Activated CD8-positive, alpha-beta T cell treated with anti-CD3 and anti-CD28 coated beads for 36 hours (primary cell): ENCODE data around the gene MPO. TPM values are rescaled to one million over a fixed set of nuclear protein-coding genes. Genes with fewer than 3 reads are reported as not detected.

Source experiments
- ATAC-seq: fragments of 200-7000 bp; cut with Tn5 transposase; one replicate; pipeline ENCODE4 v1.10.0; 2021; ENCODE audit warnings: mild to moderate bottlenecking, moderate library complexity
- CTCF ChIA-PET: fragments of 350-600 bp; sonication (Branson Sonifier 250); formaldehyde crosslinking; loops from one replicate; lab custom pipeline; 2021; ENCODE audit warnings: antibody characterized with exemption; lab: Charles Lee
- POLR2A ChIA-PET: fragments of 350-600 bp; sonication (Branson Sonifier 250); formaldehyde crosslinking; loops from one replicate; lab custom pipeline; 2021; ENCODE audit warnings: antibody characterized with exemption; lab: Charles Lee
- DNase-seq: peaks from one replicate; pipeline ENCODE4 v3.0.0-alpha.2; 2020
- H3K27ac Mint-ChIP-seq: one replicate; pipeline ENCODE4 v1.8.0; 2021; ENCODE audit warnings: mild to moderate bottlenecking, mixed read lengths
- H3K27me3 Mint-ChIP-seq: one replicate; pipeline ENCODE4 v1.8.0; 2021; ENCODE audit warnings: mixed read lengths
- H3K36me3 Mint-ChIP-seq: one replicate; pipeline ENCODE4 v1.8.0; 2021; ENCODE audit warnings: low read depth, mixed read lengths
- H3K4me1 Mint-ChIP-seq: one replicate; pipeline ENCODE4 v1.8.0; 2021; ENCODE audit warnings: low read depth, mixed read lengths
- H3K4me3 Mint-ChIP-seq: one replicate; pipeline ENCODE4 v1.8.0; 2021; ENCODE audit warnings: mild to moderate bottlenecking, moderate library complexity, mixed read lengths
- H3K9me3 Mint-ChIP-seq: one replicate; pipeline ENCODE4 v1.8.0; 2021; ENCODE audit warnings: mixed read lengths
- intact Hi-C: fragments of 100-400 bp; cut with micrococcal nuclease; formaldehyde crosslinking; loops from one replicate; pipeline ENCODE4 v1.10.0; 2022
- total RNA-seq, 2 experiments: library from RNA; stranded (reverse); gene quantifications; one replicate each; pipeline ENCODE4 v1.2.3, GENCODE V29; 2021
- TF ChIP-seq, protein P1 (sequence below): fragments of 200-600 bp; IDR thresholded peaks from one replicate; pipeline ENCODE4 v1.8.0; 2022; ENCODE audit warnings: antibody characterized with exemption, mild to moderate bottlenecking

MPO gene
- total RNA-seq, 2 experiments from 2014 or later: not detected

DNA sequence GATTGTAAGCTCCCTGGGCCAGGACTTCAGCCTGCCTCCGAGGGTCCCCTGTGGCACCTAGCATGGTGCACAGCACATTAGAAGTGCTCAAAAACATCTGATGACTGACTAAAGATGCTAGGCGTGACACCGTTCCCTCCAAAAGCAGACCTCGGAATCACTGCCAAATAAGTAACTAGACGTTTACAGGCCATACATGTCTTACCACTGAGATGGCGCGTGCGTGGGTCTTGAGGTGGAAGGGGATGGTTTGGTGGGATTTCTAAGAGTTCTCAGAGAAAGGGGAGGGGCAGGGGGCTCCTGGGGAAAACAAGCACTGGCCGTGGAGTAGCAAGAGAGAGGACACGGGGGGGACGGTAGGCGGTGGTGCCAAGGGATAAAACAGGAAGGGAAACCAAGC, 12.4 kb downstream of the MPO start:
- Mint-ChIP-seq H3K4me3 (no peak overlapping the region), H3K27ac (no peak overlapping the region), H3K9me3 (no peaks in the 10 kb centered on the region), H3K27me3 (peaks cover 19% of the 10 kb centered on the region), H3K4me1 (no peaks in the 10 kb centered on the region), H3K36me3 (no peaks in the 10 kb centered on the region)
- CTCF ChIA-PET: no interaction called here
- ATAC-seq (no peak), DNase-seq (no peak)
- POLR2A ChIA-PET: no interaction called here
- intact Hi-C loops: no loop called here
- TF ChIP-seq, protein P1, sequence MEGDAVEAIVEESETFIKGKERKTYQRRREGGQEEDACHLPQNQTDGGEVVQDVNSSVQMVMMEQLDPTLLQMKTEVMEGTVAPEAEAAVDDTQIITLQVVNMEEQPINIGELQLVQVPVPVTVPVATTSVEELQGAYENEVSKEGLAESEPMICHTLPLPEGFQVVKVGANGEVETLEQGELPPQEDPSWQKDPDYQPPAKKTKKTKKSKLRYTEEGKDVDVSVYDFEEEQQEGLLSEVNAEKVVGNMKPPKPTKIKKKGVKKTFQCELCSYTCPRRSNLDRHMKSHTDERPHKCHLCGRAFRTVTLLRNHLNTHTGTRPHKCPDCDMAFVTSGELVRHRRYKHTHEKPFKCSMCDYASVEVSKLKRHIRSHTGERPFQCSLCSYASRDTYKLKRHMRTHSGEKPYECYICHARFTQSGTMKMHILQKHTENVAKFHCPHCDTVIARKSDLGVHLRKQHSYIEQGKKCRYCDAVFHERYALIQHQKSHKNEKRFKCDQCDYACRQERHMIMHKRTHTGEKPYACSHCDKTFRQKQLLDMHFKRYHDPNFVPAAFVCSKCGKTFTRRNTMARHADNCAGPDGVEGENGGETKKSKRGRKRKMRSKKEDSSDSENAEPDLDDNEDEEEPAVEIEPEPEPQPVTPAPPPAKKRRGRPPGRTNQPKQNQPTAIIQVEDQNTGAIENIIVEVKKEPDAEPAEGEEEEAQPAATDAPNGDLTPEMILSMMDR: no peak

DNA sequence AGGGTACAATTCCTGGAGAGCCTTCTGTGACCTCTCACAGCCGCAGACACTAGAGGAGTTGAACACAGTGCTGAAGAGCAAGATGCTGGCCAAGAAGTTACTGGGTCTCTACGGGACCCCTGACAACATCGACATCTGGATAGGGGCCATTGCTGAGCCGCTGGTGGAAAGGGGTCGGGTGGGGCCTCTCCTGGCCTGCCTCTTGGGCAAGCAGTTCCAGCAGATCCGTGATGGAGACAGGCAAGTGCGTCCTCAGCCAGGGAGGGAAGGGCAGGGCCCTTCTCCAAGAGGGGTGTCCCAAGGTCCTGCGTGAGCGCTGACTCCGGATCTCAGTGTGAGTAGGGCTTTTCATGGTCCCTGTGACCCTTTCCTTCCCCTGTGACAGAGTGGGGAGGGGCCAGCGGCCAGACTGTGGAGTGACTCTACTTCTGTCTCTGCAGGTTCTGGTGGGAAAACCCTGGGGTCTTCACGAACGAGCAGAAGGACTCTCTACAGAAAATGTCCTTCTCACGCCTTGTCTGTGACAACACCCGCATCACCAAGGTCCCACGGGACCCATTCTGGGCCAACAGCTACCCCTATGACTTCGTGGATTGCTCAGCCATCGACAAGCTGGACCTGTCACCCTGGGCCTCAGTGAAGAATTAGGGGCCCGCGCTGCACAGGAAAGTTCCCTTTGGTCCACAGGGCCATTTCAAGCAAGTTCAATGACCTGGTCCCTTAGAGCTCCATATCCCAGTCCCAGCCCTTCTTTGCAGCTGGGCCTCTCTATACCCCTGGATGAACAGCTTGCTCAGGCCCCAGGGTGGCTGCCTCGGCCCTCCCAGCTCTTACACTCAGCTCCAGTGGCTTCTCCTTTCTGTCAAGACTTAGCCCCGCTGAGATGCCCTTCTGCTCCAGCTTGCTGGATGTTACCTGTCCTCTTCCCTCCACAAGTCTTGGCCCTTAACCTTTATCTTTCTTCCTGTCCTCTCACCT, 13.1 kb downstream of the MPO start:
- ChIA-PET POLR2A (no interaction called here), CTCF (no interaction called here)
- H3K4me3 Mint-ChIP-seq: no peak overlapping the region
- TF ChIP-seq, protein P1: no peak
- no peak for ATAC-seq
- H3K36me3 Mint-ChIP-seq: no peaks in the 10 kb centered on the region
- intact Hi-C loops: no loop called here
- no peaks in the 10 kb centered on the region for H3K9me3 Mint-ChIP-seq
- H3K27me3 Mint-ChIP-seq: peaks cover 24% of the 10 kb centered on the region
- DNase-seq: no peak
- H3K4me1 Mint-ChIP-seq: no peaks in the 10 kb centered on the region
- H3K27ac Mint-ChIP-seq: no peak overlapping the region

DNA sequence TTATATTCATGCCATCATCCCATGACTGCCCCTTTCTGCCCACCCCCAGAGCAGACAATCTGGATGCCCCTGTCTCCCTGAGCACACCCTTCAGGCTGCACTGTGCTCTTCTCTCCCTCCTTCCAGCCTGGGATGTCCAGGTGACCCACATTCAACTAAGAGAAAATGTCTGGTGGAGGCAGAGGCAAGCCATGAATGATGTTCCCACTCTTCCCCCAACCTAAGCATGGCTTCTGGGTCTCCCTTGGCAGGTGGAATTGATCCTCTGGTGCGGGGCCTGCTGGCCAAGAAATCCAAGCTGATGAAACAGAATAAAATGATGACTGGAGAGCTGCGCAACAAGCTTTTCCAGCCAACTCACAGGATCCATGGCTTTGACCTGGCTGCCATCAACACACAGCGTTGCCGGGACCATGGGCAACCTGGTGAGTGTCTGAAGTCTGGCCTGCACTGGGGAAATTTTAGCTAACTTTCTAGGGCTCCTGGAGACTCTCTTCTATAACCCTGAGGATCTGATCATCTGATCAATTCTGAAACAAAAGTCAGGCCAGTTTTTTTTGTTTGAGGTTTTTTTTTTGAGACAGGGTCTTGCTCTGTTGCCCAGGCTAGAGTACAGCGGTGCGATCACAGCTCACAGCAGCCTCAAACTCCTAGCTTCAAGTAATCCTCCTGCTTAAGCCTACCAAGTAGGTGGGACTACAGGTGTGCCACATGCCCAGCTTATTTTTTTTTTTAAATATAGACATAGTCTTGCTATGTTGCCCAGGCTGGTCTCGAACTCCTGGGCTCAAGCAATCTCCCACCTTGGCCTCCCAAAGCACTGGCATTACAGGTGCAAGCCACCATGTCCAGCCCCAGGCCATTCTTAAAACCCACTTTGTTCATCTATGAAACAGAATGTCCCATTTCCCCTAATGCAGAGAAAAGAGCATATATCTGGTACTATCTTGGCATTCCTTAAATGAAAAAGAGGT, 14.5 kb downstream of the MPO start:
- intact Hi-C loops: no loop called here
- ChIA-PET CTCF (interaction anchor here (0.9 kb wide), 1 partner anchor 17 kb away, joined by 3 read pairs; no protein-coding TSS in a partner anchor), POLR2A (interaction anchor here (0.5 kb wide), 1 partner anchor 71 kb away, joined by 3 read pairs; no protein-coding TSS in a partner anchor)
- Mint-ChIP-seq H3K4me1 (no peaks in the 10 kb centered on the region), H3K9me3 (no peaks in the 10 kb centered on the region), H3K36me3 (no peaks in the 10 kb centered on the region), H3K27ac (no peak overlapping the region), H3K4me3 (no peak overlapping the region), H3K27me3 (peaks cover 32% of the 10 kb centered on the region)
- TF ChIP-seq, protein P1: no peak
- DNase-seq (no peak), ATAC-seq (no peak)

DNA sequence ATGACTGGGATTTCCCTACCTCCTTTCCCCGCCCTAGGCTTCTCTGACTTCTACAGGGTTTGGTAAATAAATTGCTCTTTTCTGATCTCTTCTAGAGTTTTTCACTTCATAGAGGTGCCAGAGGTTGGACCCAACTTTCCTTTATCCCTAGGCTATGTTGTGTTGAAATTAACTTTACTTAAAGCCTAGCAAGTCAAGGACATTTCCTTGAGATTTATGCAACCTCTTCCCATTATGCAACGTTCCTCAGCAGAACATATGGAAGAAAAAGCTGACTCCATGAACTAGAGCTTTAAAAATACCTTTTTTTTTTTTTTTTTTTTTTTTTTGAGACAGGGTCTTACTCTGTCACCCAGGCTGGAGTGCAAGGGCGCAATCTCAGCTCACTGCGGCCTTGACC, 15.5 kb downstream of the MPO start:
- intact Hi-C loops: no loop called here
- ATAC-seq (no peak), DNase-seq (no peak)
- TF ChIP-seq, protein P1: no peak
- H3K27me3 Mint-ChIP-seq: peaks cover 36% of the 10 kb centered on the region
- no peak overlapping the region for H3K27ac Mint-ChIP-seq
- ChIA-PET CTCF (interaction anchor here (0.5 to 0.9 kb wide), 2 partner anchors 16 to 39 kb away, joined by 3 read pairs; no protein-coding TSS in a partner anchor), POLR2A (no interaction called here)
- no peaks in the 10 kb centered on the region for H3K36me3 Mint-ChIP-seq
- no peaks in the 10 kb centered on the region for H3K4me1 Mint-ChIP-seq
- no peaks in the 10 kb centered on the region for H3K9me3 Mint-ChIP-seq
- H3K4me3 Mint-ChIP-seq: no peak overlapping the region
